Loucy (cell line): ENCODE data around the gene OSBPL2.
A peak's percentile ranks its signal among the peaks of the same experiment; 100 is the strongest.

ENCODE experiments used
- H2AFZ ChIP-seq: fragments of 200-600 bp; sonication (generic); 2 replicates; pipeline ENCODE4 v1.6.0; 2016; ENCODE audit warnings: antibody characterized with exemption, mild to moderate bottlenecking, low read length, moderate library complexity
- H3F3A ChIP-seq: fragments of 200-600 bp; 2 replicates; pipeline ENCODE4 v1.6.0; 2016; ENCODE audit warnings: antibody characterized with exemption, low read depth, mild to moderate bottlenecking
- H3K27me3 ChIP-seq: fragments of 200-600 bp; sonication (generic); 2 replicates; pipeline ENCODE4 v1.6.1; 2014; ENCODE audit warnings: low read length, mild to moderate bottlenecking; ENCODE audit not compliant: insufficient read depth, poor library complexity, severe bottlenecking
- H3K36me3 ChIP-seq: fragments of 200-600 bp; sonication (generic); 2 replicates; pipeline ENCODE4 v1.6.1; 2016; ENCODE audit warnings: low read length; ENCODE audit not compliant: insufficient read depth
- H3K4me1 ChIP-seq: fragments of 200-600 bp; sonication (generic); 2 replicates; pipeline ENCODE4 v1.5.1; 2014; ENCODE audit warnings: low read length, mild to moderate bottlenecking; ENCODE audit not compliant: insufficient read depth, poor library complexity, severe bottlenecking
- H3K4me2 ChIP-seq: fragments of 200-600 bp; sonication (generic); 2 replicates; pipeline ENCODE4 v1.6.0; 2014; ENCODE audit warnings: antibody characterized with exemption, low read length, low read depth, mild to moderate bottlenecking; ENCODE audit not compliant: poor library complexity, severe bottlenecking
- H3K4me3 ChIP-seq: fragments of 200-600 bp; sonication (generic); 2 replicates; pipeline ENCODE4 v1.5.1; 2014; ENCODE audit warnings: low read length, mild to moderate bottlenecking, mixed read lengths; ENCODE audit not compliant: poor library complexity, severe bottlenecking
- H3K79me2 ChIP-seq: fragments of 200-600 bp; sonication (generic); 2 replicates; pipeline ENCODE4 v1.6.1; 2014; ENCODE audit warnings: low read length; ENCODE audit not compliant: insufficient read depth
- H3K9ac ChIP-seq: fragments of 200-600 bp; sonication (generic); 2 replicates; pipeline ENCODE4 v1.6.0; 2014; ENCODE audit warnings: mild to moderate bottlenecking, low read depth, low read length, moderate library complexity; ENCODE audit not compliant: poor library complexity, severe bottlenecking
- H3K9me2 ChIP-seq: fragments of 200-600 bp; sonication (generic); replicated peaks from 2 replicates; pipeline ENCODE4 v1.6.1; 2016; ENCODE audit warnings: low read depth, low read length, mixed read lengths
- H3K9me3 ChIP-seq: fragments of 200-600 bp; sonication (generic); 2 replicates; pipeline ENCODE4 v1.6.1; 2014; ENCODE audit warnings: mild to moderate bottlenecking, antibody characterized with exemption, low read length, low read depth; ENCODE audit not compliant: insufficient read depth
- H4K20me1 ChIP-seq: fragments of 200-600 bp; sonication (generic); 2 replicates; pipeline ENCODE4 v1.6.0; 2014; ENCODE audit warnings: antibody characterized with exemption, low read length, mild to moderate bottlenecking; ENCODE audit not compliant: insufficient read depth, poor library complexity, severe bottlenecking
- EZH2phosphoT487 ChIP-seq: fragments of 200-600 bp; IDR thresholded peaks from 2 replicates; pipeline ENCODE4 v1.6.1; 2018; ENCODE audit warnings: antibody characterized with exemption, mild to moderate bottlenecking, moderate library complexity, borderline replicate concordance
- TF ChIP-seq, protein P1 (sequence below): fragments of 200-600 bp; sonication (generic); conservative IDR thresholded peaks from 2 replicates; pipeline ENCODE4 v1.5.1; 2014; ENCODE audit warnings: mild to moderate bottlenecking, antibody characterized with exemption, low read length

OSBPL2 gene

DNA sequence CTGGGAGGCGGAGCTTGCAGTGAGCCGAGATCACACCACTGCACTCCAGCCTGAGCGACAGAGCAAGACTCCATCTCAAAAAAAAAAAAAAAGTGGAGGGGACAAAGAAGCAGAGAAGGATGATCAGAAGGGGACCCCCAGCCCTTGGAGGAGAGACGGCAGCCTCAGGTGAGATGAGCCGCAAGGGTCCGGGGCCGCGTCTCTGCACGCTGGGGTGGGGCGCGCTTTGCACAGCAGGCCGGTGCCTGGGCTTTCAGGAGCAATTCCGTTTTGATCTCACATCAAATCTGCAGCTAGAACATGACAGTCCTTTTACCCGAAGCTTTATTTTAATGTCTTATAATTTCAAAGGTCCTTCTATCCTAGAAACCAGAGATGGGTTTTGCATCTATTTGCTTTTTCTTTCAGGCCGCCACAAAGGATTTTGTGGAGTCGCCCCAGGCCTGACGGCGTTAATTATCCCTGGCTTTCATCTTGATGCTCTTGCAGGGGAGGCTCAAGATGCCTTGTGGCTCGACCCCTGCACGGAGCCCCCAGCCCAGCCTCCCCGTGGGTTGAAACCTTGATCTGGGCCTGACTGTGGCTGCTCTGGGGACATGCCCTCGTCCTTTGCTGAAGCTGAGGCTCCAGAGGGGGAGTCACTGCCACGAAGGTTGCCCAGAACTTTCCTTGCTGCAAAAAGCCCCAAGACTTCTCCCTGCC is 35.5 kb upstream of the OSBPL2 start:
- no peaks in the 10 kb centered on the region for H3K9me2 ChIP-seq
- H4K20me1 ChIP-seq: no peaks in the 10 kb centered on the region
- H3K27me3 ChIP-seq: no peaks in the 10 kb centered on the region
- TF ChIP-seq, protein P1, sequence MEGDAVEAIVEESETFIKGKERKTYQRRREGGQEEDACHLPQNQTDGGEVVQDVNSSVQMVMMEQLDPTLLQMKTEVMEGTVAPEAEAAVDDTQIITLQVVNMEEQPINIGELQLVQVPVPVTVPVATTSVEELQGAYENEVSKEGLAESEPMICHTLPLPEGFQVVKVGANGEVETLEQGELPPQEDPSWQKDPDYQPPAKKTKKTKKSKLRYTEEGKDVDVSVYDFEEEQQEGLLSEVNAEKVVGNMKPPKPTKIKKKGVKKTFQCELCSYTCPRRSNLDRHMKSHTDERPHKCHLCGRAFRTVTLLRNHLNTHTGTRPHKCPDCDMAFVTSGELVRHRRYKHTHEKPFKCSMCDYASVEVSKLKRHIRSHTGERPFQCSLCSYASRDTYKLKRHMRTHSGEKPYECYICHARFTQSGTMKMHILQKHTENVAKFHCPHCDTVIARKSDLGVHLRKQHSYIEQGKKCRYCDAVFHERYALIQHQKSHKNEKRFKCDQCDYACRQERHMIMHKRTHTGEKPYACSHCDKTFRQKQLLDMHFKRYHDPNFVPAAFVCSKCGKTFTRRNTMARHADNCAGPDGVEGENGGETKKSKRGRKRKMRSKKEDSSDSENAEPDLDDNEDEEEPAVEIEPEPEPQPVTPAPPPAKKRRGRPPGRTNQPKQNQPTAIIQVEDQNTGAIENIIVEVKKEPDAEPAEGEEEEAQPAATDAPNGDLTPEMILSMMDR: no peak
- TF ChIP-seq EZH2phosphoT487: no peak
- peaks cover 45% of the 10 kb centered on the region for H3K4me1 ChIP-seq
- H3K4me3 ChIP-seq: peak overlapping the region; percentile 56
- H3K9me3 ChIP-seq: no peaks in the 10 kb centered on the region
- peak overlapping the region; percentile 70 for H3K9ac ChIP-seq
- peaks cover 19% of the 10 kb centered on the region; the same call in 1 of the 2 replicates for H3K79me2 ChIP-seq
- H3F3A ChIP-seq: peaks cover 20% of the 10 kb centered on the region
- peaks cover 22% of the 10 kb centered on the region; the same call in 1 of the 2 replicates for H3K36me3 ChIP-seq
- no peak overlapping the region for H2AFZ ChIP-seq
- H3K4me2 ChIP-seq: peak overlapping the region; percentile 84

DNA sequence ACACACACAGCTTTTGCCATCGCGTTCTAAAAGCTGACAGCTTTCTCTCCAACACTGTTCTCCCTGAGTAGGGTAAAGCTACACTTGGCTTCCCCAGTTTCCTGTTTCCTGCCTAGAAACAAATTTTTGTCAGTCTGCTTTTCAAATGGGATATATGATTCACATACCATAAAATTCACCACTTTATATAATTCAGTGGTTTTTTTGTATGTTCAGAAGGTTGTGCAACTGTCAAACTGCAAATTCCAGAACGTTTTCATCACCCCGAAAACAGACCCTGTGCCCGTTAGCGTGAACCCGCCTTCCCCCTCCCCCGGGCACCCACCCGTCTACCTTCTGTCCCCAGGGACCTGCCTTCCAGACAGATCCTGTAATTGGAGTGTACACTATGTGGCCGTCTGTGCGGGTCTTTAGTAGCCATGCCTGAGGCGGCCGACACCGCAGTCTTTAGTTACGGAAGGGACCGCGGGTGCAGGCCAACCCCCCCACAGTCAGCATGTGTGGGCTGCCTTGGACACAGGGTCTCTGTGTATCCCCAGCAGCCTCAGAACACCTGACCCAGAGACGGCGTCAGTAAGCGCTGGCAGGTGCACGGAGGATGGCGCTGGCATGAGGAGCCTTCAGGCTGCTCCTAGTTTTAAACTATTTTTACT is 34.8 kb upstream of the OSBPL2 start:
- Histone ChIP-seq H4K20me1 (no peaks in the 10 kb centered on the region), H3K9me3 (no peaks in the 10 kb centered on the region), H3K36me3 (peaks cover 15% of the 10 kb centered on the region; the same call in 1 of the 2 replicates), H3K79me2 (peaks cover 19% of the 10 kb centered on the region; the same call in 1 of the 2 replicates), H2AFZ (no peak overlapping the region), H3K9me2 (no peaks in the 10 kb centered on the region), H3K9ac (peak overlapping the region; percentile 70), H3K4me3 (peak overlapping the region; percentile 56), H3K4me1 (peaks cover 45% of the 10 kb centered on the region), H3K4me2 (peak overlapping the region; percentile 84), H3K27me3 (no peaks in the 10 kb centered on the region), H3F3A (peaks cover 20% of the 10 kb centered on the region)
- TF ChIP-seq, protein P1: no peak
- TF ChIP-seq EZH2phosphoT487: no peak

DNA sequence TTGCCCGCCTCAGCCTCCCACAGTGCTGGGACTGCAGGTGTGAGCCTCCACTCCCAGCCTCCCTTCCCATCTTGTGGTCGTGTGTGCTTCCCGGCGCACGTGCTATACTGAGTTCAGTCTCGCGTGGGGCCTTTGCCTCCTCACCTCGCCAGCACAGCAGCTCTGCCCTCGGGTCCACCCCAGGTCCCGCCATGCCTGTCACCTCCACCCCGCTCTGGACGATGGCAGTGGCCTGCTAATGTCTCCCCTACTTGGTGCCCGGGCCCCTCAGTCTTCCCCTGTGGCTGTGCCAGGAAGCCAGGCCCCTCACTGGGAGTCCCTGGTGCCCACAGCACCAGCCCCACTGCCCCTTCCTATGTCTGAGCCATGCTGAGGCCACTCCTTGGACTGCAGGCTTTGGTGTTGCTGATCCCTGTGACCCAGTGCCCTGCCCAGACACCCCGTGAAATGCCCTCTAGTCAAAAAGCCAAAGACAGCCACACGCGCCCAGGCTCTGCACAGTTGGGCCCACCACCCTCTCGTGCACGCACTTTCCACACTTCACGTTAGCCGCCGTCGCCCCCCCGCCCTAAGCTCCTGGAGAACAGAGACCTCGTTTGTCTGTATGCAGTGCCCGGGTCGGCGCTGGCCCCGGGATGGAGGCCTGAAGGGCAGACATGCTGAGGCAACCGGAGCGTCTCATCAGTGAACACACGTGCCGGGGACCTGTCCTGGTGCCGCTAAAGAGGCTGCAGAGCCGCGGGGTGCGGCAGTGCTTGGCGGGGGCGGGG is 32.5 kb upstream of the OSBPL2 start:
- Histone ChIP-seq H3K4me3 (no peak overlapping the region), H2AFZ (no peak overlapping the region), H4K20me1 (no peaks in the 10 kb centered on the region), H3K79me2 (peaks cover 19% of the 10 kb centered on the region; the same call in 1 of the 2 replicates), H3K9ac (no peak overlapping the region), H3K4me1 (peaks cover 43% of the 10 kb centered on the region), H3K9me3 (no peaks in the 10 kb centered on the region), H3K27me3 (no peaks in the 10 kb centered on the region), H3F3A (peaks cover 20% of the 10 kb centered on the region), H3K36me3 (no peaks in the 10 kb centered on the region), H3K9me2 (no peaks in the 10 kb centered on the region), H3K4me2 (no peak overlapping the region)
- TF ChIP-seq EZH2phosphoT487: no peak
- TF ChIP-seq, protein P1: no peak
